K562 (cell line): ENCODE results near the gene KRTAP9-8. TPM values are rescaled to one million over a fixed set of nuclear protein-coding genes. Genes with fewer than 3 reads are reported as not detected.
"Not testable (repeated sequence)": the region's sequence is repeated elsewhere in the genome, so short reads cannot be mapped to it uniquely, and the experiment has no call there.

ENCODE experiments used
- ATAC-seq: fragments of 200-7000 bp; cut with Tn5 transposase; 3 replicates; pipeline ENCODE4 v1.9.1; 2020; ENCODE audit warnings: moderate library complexity
- BruUV-seq: library from RNA; stranded (reverse); fragments of 400-500 nt; replicated peaks from 2 replicates; lab custom pipeline; 2021; lab: Mats Ljungman, UMichigan
- CTCF ChIA-PET: fragments of 300-600 bp; formaldehyde crosslinking; extraction: SDS; loops from one replicate; lab custom pipeline; 2021; ENCODE audit warnings: low intra/inter-chr PET ratio; lab: Yijun Ruan, JAX
- POLR2A ChIA-PET: fragments of 300-600, 350-650 bp; sonication (Branson Sonifier 250); formaldehyde crosslinking; extraction: SDS; loops from one replicate; lab custom pipeline; 2021; ENCODE audit warnings: antibody characterized with exemption, inconsistent platforms; lab: Yijun Ruan, JAX
- DNase-seq, 4 experiments: peaks; one replicate each; pipeline versions ENCODE4 v3.0.0 to v3.0.0-alpha.2; 2011 to 2018; ENCODE audit warnings: low spot score in 3 of 4, mixed read lengths in 3 of 4; ENCODE audit errors: extremely low read depth in 1 of 4
- FAIRE-seq: peaks from 2 replicates; lab custom pipeline; 2011; peaks lifted over from hg19 to GRCh38; lab: Jason Lieb, UNC
- H2AFZ ChIP-seq: 2 replicates; pipeline ENCODE4 v1.6.0; 2011; ENCODE audit warnings: low read depth, low read length, control low read depth, inconsistent platforms
- H3K27ac ChIP-seq: fragments of 200-600 bp; 3 replicates; pipeline ENCODE4 v1.8.0; 2011; ENCODE audit warnings: low read depth, mild to moderate bottlenecking, control low read depth, inconsistent platforms, low read length, moderate library complexity, mixed read lengths; ENCODE audit errors: extremely low read depth
- H3K27me3 ChIP-seq, 2 experiments: fragments of 300-600 bp in 1 of 2; 2 replicates in 1 of 2; 3 replicates in 1 of 2; pipeline versions ENCODE4 v1.6.0 to v1.8.0; 2011; ENCODE audit warnings: inconsistent platforms in 2 of 2, low read length in 2 of 2, mild to moderate bottlenecking in 1 of 2, mixed read lengths in 1 of 2, moderate library complexity in 1 of 2; ENCODE audit not compliant: control insufficient read depth in 2 of 2, insufficient read depth in 2 of 2
- H3K36me3 ChIP-seq: fragments of 300-600 bp; 3 replicates; pipeline ENCODE4 v1.8.0; 2011; ENCODE audit warnings: mild to moderate bottlenecking, low read length, inconsistent platforms; ENCODE audit not compliant: control insufficient read depth, insufficient read depth
- H3K4me1 ChIP-seq, 2 experiments: fragments of 200-600 bp in 1 of 2; replicated peaks in 1 of 2; 2 replicates in 1 of 2; 3 replicates in 1 of 2; pipeline versions ENCODE4 v1.5.1 to v1.8.0; 2011; ENCODE audit warnings: inconsistent platforms in 2 of 2, low read length in 2 of 2, mild to moderate bottlenecking in 1 of 2, mixed read lengths in 1 of 2, moderate library complexity in 1 of 2; ENCODE audit not compliant: control insufficient read depth in 2 of 2, insufficient read depth in 2 of 2
- H3K4me2 ChIP-seq: 2 replicates; pipeline ENCODE4 v1.6.1; 2011; ENCODE audit warnings: low read length, control low read depth, inconsistent platforms, mixed read lengths; ENCODE audit not compliant: insufficient read depth
- H3K4me3 ChIP-seq: fragments of 200-600 bp; sonication (generic), shearing (Covaris generic); 2 replicates; pipeline ENCODE4 v1.5.1; 2016; ENCODE audit warnings: control low read depth, inconsistent platforms
- H3K79me2 ChIP-seq: fragments of 200-600 bp; 3 replicates; pipeline ENCODE4 v1.8.0; 2011; ENCODE audit warnings: low read length, inconsistent platforms; ENCODE audit not compliant: control insufficient read depth, insufficient read depth
- H3K9ac ChIP-seq, 2 experiments: 2 replicates each; pipeline versions ENCODE4 v1.6.0 to v1.6.1; 2011; ENCODE audit warnings: low read depth in 2 of 2, low read length in 2 of 2, control low read depth in 1 of 2, inconsistent platforms in 1 of 2, mild to moderate bottlenecking in 1 of 2, mixed read lengths in 1 of 2; ENCODE audit not compliant: insufficient read depth in 1 of 2
- H3K9me1 ChIP-seq: one replicate; pipeline ENCODE4 v1.6.0; 2011; ENCODE audit warnings: inconsistent platforms, mild to moderate bottlenecking, low read length, moderate library complexity; ENCODE audit not compliant: control insufficient read depth, insufficient read depth
- H3K9me3 ChIP-seq: replicated peaks from 2 replicates; pipeline ENCODE4 v1.5.1; 2011; ENCODE audit warnings: low read depth, low read length, inconsistent platforms; ENCODE audit not compliant: control insufficient read depth, insufficient read depth
- H4K20me1 ChIP-seq: replicated peaks from 2 replicates; pipeline ENCODE4 v1.6.1; 2011; ENCODE audit warnings: low read length, inconsistent platforms, mixed read lengths; ENCODE audit not compliant: control insufficient read depth, insufficient read depth
- CSDE1 ChIP-seq, 2 experiments: fragments of 450-650 bp; IDR thresholded peaks; 2 replicates each; pipeline ENCODE4 v1.6.1; 2016; ENCODE audit warnings: mild to moderate bottlenecking in 1 of 2
- MITF ChIP-seq: IDR thresholded peaks from 2 replicates; pipeline ENCODE4 v1.6.1; 2014; ENCODE audit warnings: antibody characterized with exemption
- PHB ChIP-seq: fragments of 250-450 bp; sonication (Bioruptor Pico); IDR thresholded peaks from 2 replicates; pipeline ENCODE4 v1.5.0; 2021
- PURB ChIP-seq: sonication (generic); formaldehyde crosslinking; IDR thresholded peaks from 2 replicates; pipeline ENCODE4 v1.9.0; 2021; ENCODE audit warnings: low read depth, mild to moderate bottlenecking, missing genetic modification reagents
- RCOR1 ChIP-seq, 2 experiments: IDR thresholded peaks; 2 replicates each; pipeline ENCODE4 v1.6.1; 2012; ENCODE audit warnings: low read depth in 2 of 2, low read length in 2 of 2, borderline replicate concordance in 1 of 2, improper control_type of control experiment in 1 of 2
- RFX1 ChIP-seq: fragments of 450-650 bp; IDR thresholded peaks from 2 replicates; pipeline ENCODE4 v1.6.1; 2016; ENCODE audit warnings: mild to moderate bottlenecking, moderate library complexity
- SIN3B ChIP-seq: fragments of 450-650 bp; IDR thresholded peaks from 2 replicates; pipeline ENCODE4 v1.6.1; 2017; ENCODE audit warnings: low read depth, mild to moderate bottlenecking, moderate library complexity
- TFAM ChIP-seq: fragments of 250-450 bp; sonication (Bioruptor Pico); conservative IDR thresholded peaks from 2 replicates; pipeline ENCODE4 v1.5.0; 2021; ENCODE audit warnings: mild to moderate bottlenecking, moderate library complexity
- ZKSCAN8 ChIP-seq: fragments of 200-800 bp; sonication (Bioruptor generic); IDR thresholded peaks from 2 replicates; pipeline ENCODE4 v1.6.1; 2016; ENCODE audit warnings: missing genetic modification characterization, missing compliant biosample characterization
- WGBS: fragments of 100-300 bp; shearing (Covaris generic); methylation state at CpG from one replicate; pipeline ENCODE4 v1.1.6; 2016; ENCODE audit warnings: low coverage, mixed read lengths; ENCODE audit not compliant: insufficient coverage; ENCODE audit errors: missing lambda C conversion rate; 5-methylcytosine and 5-hydroxymethylcytosine counted together
- in situ Hi-C: fragments of 300-500 bp; cut with MboI; formaldehyde crosslinking; loops from 4 replicates; pipeline ENCODE4 v1.15.0; 2018; ENCODE audit warnings: inconsistent platforms, mixed read lengths
- intact Hi-C: fragments of 100-400 bp; cut with micrococcal nuclease; formaldehyde crosslinking; loops from 2 replicates; pipeline ENCODE4 v1.14.2; 2022
- polyA plus RNA-seq, 8 experiments: library from polyadenylated mRNA; depleted of rRNA in 4 of 8; stranded (reverse) in 5 of 8; unstranded in 3 of 8; fragments of >200 nt; fragmentation: Nextera tagmentation in 2 of 8; fragmentation: Illumina TruSeq in 1 of 8; extraction: Ambion mirVana in 2 of 8; extraction: Trizol in 1 of 8; gene quantifications; 2 replicates each; pipeline versions ENCODE4 v1.2.1 to v1.2.3, GENCODE V29; 2011 to 2014; ENCODE audit warnings: inconsistent platforms in 1 of 8, missing spikeins in 1 of 8
- total RNA-seq, 7 experiments: library from RNA; depleted of rRNA in 6 of 7; stranded (reverse); fragments of >200 nt in 6 of 7; fragmentation: Illumina TruSeq in 2 of 7; extraction: Trizol in 2 of 7; gene quantifications; 2 replicates each; pipeline versions ENCODE4 v1.2.1 to v1.2.3, GENCODE V29; 2011 to 2021; ENCODE audit warnings: low replicate concordance in 1 of 7
- TF ChIP-seq, protein P1 (sequence below): IDR thresholded peaks from 3 replicates; pipeline ENCODE4 v1.6.1; 2011; ENCODE audit warnings: borderline replicate concordance, mild to moderate bottlenecking; ENCODE audit not compliant: insufficient read length, insufficient read depth
- TF ChIP-seq, protein P2 (sequence below), 2 experiments: fragments of 450-650 bp in 1 of 2; IDR thresholded peaks; 2 replicates each; pipeline ENCODE4 v1.6.1; 2011 to 2017; ENCODE audit warnings: low read depth in 2 of 2, antibody characterized with exemption in 1 of 2, borderline replicate concordance in 1 of 2, low read length in 1 of 2, mild to moderate bottlenecking in 1 of 2, mixed read lengths in 1 of 2; ENCODE audit not compliant: control insufficient read depth in 1 of 2

The KRTAP9-8 gene
- total and polyA plus RNA-seq, 9 of the 15 experiments (the other 6 are each of a cell fraction or from before 2014, with no cell fraction given), result not detected

DNA sequence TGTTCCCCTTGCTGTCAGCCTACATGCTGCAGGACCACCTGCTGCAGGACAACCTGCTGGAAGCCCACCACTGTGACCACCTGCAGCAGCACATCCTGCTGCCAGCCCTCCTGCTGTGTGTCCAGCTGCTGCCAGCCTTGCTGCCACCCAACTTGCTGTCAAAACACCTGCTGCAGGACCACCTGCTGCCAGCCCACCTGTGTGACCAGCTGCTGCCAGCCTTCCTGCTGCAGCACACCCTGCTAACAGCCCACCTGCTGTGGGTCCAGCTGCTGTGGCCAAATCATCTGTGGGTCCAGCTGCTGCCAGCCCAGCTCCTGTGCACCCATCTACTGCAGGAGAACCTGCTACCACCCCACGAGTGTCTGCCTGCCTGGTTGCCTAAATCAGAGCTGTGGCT, 33.5 kb downstream of the KRTAP9-8 start:
- H3K27ac ChIP-seq, POLR2A ChIA-PET, H3K9ac ChIP-seq, H3K4me1 ChIP-seq, H2AFZ ChIP-seq, H3K36me3 ChIP-seq, H3K9me3 ChIP-seq, H3K9me1 ChIP-seq, FAIRE-seq, H3K4me3 ChIP-seq, in situ Hi-C loops, H3K4me2 ChIP-seq, H3K27me3 ChIP-seq, DNase-seq, H3K79me2 ChIP-seq, ATAC-seq, H4K20me1 ChIP-seq, BruUV-seq, intact Hi-C loops, CTCF ChIA-PET: not testable (repeated sequence)
- no CpG with 5 or more reads among the region's 1 CpG for WGBS

GRCh38 chr17:41271858-41272257, 34.1 kb downstream of the KRTAP9-8 start:
- Histone ChIP-seq H3K79me2 (no peaks in the 10 kb centered on the region), H3K9ac (no peak overlapping the region), H3K4me2 (no peak overlapping the region), H4K20me1 (no peaks in the 10 kb centered on the region), H2AFZ (no peak overlapping the region), H3K27ac (no peak overlapping the region), H3K4me1 (no peaks in the 10 kb centered on the region), H3K9me3 (no peaks in the 10 kb centered on the region), H3K27me3 (no peaks in the 10 kb centered on the region; a peak in 1 of 5 replicates), H3K4me3 (no peak overlapping the region), H3K36me3 (no peaks in the 10 kb centered on the region), H3K9me1 (no peaks in the 10 kb centered on the region)
- POLR2A ChIA-PET, result no interaction called here
- BruUV-seq, result no TSS peak
- in situ Hi-C loops, result no loop called here
- FAIRE-seq (no peak), ATAC-seq (no peak), DNase-seq (no peak)
- no CpG with 5 or more reads among the region's 1 CpG for WGBS
- CTCF ChIA-PET, result no interaction called here
- intact Hi-C loops, result no loop called here
- no peak for TF ChIP-seq RCOR1 (IDR thresholded peaks at IDR 0.05; ENCODE audit: borderline replicate concordance in 1 of 2, low read depth in 2 of 2, low read length in 2 of 2)
- no peak for TF ChIP-seq TFAM (CRISPR knock-in tag)
- TF ChIP-seq CSDE1 (IDR thresholded peaks at IDR 0.05), result no peak
- no peak for TF ChIP-seq SIN3B
- TF ChIP-seq ZKSCAN8 (CRISPR knock-in tag), result no peak
- TF ChIP-seq PHB (CRISPR knock-in tag), result no peak
- no peak for TF ChIP-seq PURB
- TF ChIP-seq MITF, result no peak
- TF ChIP-seq RFX1, result no peak
- TF ChIP-seq, protein P1, sequence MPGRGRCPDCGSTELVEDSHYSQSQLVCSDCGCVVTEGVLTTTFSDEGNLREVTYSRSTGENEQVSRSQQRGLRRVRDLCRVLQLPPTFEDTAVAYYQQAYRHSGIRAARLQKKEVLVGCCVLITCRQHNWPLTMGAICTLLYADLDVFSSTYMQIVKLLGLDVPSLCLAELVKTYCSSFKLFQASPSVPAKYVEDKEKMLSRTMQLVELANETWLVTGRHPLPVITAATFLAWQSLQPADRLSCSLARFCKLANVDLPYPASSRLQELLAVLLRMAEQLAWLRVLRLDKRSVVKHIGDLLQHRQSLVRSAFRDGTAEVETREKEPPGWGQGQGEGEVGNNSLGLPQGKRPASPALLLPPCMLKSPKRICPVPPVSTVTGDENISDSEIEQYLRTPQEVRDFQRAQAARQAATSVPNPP, result no peak
- TF ChIP-seq, protein P2, sequence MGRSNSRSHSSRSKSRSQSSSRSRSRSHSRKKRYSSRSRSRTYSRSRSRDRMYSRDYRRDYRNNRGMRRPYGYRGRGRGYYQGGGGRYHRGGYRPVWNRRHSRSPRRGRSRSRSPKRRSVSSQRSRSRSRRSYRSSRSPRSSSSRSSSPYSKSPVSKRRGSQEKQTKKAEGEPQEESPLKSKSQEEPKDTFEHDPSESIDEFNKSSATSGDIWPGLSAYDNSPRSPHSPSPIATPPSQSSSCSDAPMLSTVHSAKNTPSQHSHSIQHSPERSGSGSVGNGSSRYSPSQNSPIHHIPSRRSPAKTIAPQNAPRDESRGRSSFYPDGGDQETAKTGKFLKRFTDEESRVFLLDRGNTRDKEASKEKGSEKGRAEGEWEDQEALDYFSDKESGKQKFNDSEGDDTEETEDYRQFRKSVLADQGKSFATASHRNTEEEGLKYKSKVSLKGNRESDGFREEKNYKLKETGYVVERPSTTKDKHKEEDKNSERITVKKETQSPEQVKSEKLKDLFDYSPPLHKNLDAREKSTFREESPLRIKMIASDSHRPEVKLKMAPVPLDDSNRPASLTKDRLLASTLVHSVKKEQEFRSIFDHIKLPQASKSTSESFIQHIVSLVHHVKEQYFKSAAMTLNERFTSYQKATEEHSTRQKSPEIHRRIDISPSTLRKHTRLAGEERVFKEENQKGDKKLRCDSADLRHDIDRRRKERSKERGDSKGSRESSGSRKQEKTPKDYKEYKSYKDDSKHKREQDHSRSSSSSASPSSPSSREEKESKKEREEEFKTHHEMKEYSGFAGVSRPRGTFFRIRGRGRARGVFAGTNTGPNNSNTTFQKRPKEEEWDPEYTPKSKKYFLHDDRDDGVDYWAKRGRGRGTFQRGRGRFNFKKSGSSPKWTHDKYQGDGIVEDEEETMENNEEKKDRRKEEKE (IDR thresholded peaks at IDR 0.05; ENCODE audit: borderline replicate concordance in 1 of 2, control insufficient read depth in 1 of 2, low read depth in 2 of 2, low read length in 1 of 2), result no peak
